ENCODE results near the gene PAGE1.
"Not testable (repeated sequence)": the region's sequence is repeated elsewhere in the genome, so short reads cannot be mapped to it uniquely, and the experiment has no call there.

PAGE1 gene

GRCh38 chrX:49695276-49696180 is at the start of gene PAGE1:
PAGE1 (minus strand) TSS chrX:49695984; CDS start chrX:49694770, 1,214 bp downstream.
- no peak for DNase-seq

DNA sequence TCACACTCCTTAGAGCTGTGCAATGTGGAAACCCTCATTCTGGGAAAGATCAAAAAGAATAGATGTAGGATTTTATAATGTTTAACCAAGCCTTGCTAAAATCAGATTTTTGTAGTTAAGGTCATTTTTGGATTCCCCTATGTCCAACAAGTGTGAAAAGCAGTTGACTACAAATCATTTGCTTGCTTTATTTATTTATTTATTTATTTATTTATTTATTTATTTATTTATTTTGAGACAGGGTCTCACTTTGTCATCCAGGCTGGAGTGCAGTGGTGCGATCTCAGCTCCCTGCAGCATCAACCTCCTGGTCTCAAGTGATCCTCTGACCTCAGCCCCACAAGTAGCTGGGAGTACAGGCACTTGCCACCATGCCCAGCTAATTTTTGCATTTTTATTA is 45.7 kb upstream of the PAGE1 start:
- not testable (repeated sequence) for DNase-seq

- DNase-seq = no peak
Observed at GRCh38 chrX:49727847-49728246, 32.1 kb upstream of the PAGE1 start.

DNA sequence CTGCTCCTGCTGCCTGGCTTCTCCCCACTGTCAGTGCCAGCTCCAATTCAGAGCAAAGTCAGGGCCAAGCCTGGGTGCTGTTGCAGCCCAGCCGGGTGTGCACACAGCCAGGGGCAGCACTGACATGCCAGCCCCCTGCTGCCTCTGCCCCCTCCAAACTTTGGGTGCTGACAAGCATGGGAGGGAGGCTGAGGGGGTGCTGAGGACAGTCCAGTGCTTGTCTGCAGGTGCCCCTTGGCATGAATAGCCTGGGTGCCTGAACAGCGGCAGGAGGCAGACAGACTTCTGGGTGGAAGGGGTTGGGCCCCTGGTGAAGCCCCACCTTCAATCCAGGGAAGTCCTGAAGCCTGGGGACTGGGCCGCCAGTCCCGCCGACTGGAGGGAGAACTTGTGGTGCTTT is 31.2 kb upstream of the PAGE1 start:
- DNase-seq = no peak

DNA sequence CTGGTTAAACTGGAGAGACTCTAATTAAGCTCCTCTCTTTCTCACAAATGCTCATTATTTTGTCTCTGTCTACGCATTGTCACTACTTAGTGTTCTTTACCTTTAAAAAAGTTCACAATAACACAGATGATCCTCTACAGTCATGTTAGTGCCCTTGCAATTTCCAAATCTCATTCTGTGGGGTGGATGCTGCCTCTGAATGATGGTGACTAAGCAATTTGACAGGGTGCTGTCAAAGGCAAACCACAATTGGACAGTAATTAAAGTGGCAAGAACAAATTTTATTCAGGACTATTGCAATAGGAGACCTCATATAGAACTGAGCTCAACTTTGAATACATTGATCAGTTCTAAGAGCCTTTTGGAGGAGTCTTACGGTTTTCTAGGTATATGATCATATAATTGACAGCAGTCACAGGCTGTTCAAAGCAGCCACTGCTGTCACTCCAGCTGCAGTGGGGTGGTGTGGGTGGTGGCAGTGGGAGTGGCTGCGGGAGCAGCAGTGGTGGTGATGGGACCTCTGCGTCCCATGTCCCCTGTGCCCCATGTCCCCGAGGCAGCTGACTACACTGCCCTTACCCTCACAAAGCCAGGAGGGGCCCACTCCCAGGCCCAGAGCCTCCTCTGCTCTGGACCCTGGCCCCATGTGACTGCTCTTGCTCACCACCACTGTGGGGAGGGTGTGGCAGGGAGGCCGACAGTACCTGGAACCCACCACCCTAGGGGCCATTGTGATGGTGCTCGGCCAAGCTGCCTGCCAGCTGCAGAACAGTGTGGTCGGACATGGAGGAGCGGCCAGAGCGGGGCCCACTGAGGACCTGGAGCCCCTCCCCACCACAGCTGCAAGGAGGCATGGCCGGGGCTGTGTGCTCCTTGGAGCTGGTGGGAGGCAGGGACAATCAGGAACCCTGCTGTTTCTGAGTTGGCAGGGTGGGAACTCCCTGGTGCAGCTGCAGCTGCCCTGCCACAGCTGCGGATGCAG is 30.4 kb upstream of the PAGE1 start:
- no peak for DNase-seq

- DNase-seq = no peak
Observed at GRCh38 chrX:49725401-49725800, 29.6 kb upstream of the PAGE1 start.

DNA sequence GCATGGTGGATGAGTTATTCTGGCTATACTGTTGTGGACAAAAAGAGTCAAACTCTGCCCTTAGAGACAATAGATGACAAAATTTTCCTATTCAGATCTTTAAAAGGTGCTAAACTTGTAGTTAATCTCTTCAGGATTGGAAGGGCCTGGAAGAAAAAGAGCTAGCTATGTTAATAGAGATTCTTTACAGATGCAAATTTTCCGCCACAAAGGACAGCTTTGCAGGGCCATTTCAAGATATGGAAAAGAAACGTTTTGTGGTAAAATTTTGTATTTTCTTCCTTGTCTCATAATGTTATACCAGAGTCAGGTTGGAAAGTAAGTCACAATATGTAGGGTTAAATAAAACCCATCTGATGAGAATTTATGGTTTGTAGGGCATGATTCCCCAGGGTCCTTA is 24.3 kb upstream of the PAGE1 start:
- not testable (repeated sequence) for DNase-seq

- DNase-seq = no peak
Observed at GRCh38 chrX:49712577-49712976, 16.8 kb upstream of the PAGE1 start.

DNA sequence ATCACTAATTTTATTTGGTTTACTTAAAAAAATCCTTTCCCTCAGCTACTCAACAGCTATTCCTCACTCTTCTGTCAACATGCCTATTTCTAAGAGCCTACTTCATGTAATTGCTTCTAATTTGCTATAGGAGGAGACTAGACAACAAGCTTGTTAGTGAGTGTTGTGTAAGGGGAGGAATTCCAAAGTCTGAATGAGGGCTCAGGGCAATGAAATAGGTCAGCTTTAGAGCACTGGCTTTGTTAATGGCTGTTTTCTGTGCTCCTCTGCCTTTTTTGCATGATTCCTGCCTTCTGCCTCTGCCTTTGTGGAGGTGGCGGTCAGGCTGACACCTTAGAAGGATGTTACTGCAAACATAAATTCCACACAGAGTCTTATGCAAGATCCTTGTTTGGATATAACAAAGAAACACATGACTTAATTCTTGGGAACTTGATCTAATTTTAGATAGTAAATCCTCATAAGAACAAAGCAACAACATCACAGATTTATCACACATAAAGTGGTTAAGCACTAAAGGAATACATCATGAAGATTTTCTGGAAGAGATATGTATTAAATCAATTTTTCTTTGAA is 15.0 kb upstream of the PAGE1 start:
- no peak for DNase-seq

DNA sequence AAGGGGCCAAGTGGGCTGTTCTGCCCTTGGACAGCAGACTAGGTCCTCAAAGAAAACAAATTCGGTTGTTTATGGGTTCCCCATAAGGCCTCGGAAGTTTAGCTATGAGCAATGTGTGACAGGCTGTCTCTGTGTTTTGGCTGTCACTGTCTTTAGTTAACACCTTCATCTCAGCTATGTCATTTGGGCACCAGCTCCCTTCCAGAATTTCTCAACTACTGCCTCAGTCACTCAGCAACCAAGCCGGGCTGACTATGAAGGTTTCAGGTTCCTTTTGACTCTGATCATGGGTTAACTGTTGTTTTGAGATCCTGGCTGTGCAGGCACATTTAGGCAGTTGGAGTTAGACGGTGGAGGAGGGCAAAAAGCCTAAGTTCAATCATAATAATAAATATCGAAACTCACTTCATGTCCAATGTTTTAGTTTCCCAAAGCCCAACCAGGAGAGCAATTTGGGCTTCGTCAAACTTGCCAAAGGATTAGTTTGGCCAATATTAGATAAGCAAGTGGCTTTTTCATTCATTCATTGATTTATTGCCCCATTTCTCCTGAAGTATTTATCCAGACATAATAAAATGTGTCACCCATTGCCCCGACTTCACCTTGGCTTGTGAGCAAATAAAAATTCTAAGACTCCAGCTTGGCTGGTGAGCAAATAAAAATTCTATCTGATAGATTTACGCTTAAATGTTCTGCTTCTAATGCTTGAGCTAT is 9.1 kb upstream of the PAGE1 start:
- no peak for DNase-seq

DNA sequence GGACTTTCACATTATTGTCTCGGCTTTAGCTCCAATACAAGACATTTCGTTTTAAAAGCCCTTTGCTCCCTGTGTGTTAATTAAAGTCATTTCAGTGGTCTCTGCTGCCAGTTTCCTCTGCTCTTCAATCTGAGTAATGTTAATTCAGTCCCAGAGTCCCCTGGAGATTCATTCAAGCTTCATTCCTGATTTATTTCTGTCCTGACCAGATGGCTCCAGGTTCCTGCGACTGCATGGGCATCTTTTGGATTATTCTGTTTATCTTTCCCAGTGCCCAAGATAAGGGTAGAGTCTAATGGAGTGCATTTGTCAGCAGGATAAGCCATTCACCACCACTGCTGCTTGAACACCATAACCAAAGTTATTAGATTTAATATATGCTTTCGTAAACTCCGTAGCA is 6.1 kb upstream of the PAGE1 start:
- DNase-seq = no peak

- DNase-seq = no peak
Observed at GRCh38 chrX:49701323-49701722, 5.5 kb upstream of the PAGE1 start.

DNA sequence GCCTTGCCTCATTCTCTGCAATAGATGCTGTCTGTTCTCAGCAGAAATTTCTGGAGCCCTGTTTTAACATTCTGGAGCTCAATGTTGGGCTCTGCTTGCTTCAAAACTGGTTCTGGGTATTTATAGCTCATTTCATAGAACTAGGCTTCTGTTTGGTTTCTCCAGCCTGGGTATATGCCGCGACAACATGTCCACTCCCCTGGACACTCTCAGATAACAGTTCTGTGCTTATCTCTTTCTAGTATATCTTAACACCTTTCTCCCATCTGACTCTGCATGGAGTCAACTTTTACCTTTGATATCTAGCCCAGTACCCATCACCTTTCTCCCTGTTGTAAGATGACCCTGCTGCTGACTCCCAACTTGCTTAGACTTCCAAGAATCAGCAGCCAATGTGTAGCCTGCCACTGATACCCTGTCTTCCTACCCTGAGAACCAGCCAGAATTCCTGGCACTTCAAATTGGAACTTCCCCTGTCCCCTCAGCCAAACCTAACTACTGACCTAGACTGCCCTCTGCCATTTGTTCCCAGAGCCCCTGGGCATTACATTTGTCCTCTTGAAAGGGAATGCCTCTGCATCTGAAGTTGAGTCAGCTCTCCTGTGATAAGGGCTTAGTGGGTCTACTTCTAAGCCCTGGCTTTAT is 20.6 kb downstream of the PAGE1 start:
- no peak for DNase-seq

DNA sequence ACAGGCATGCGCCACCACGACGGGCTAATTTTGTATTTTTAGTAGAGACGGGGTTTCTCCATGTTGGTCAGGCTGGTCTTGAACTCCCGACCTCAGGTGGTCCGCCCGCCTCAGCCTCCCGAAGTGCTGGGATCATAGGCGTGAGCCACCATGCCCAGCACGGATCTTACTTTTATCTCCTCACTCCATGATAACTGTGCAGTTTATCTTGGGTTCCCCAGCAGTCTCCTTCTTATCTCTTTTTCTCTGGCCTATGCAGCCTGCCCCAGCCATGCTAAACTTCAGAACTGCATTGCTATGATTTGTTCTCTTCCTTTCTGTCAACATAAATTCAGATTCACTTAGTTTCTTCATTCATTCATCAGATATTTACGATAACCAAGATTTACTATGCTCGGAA is 22.4 kb downstream of the PAGE1 start:
- no peak for DNase-seq

DNA sequence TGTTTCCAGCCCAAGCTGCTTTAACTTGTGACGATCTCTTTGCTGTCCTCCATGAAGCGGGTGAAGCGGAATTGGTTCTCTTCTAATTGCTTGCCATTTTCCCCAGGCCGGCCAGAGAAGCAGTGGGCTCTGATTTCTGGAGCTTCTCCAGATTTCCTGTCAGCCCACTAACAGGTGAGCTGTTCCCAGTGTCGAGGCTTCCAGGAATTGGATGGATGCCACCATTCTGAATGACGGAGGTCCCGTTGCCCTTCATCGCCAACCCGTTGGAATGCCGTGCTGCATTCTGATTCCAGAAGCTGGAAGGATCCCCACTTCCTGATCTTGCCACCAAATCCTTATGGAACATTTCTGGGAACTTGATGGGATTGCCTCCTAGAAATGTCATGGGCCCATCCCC is 31.0 kb downstream of the PAGE1 start:
- no peak for DNase-seq

GRCh38 chrX:49661881-49662280 is 33.9 kb downstream of the PAGE1 start:
- DNase-seq = no peak

DNA sequence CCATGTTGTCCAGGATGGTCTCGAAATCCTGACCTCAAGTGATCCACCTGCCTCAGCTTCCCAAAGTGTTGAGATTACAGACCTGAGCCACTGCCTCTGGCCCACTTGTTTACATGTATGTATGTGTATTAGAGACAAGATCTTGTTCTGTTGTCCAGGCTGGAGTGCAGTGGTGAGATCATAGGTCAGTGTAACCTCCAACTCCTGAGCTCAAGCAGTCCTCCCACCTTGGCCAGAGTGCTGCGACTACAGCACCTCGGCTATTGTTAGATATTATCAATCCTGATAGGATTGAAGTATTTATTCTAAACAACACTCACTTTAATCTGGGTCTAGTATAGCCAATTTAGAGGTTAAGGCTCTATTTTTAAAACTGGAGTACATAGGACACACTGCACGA is 36.0 kb downstream of the PAGE1 start:
- no peak for DNase-seq

- DNase-seq = no peak
Observed at GRCh38 chrX:49656533-49656932, 39.3 kb downstream of the PAGE1 start.

DNA sequence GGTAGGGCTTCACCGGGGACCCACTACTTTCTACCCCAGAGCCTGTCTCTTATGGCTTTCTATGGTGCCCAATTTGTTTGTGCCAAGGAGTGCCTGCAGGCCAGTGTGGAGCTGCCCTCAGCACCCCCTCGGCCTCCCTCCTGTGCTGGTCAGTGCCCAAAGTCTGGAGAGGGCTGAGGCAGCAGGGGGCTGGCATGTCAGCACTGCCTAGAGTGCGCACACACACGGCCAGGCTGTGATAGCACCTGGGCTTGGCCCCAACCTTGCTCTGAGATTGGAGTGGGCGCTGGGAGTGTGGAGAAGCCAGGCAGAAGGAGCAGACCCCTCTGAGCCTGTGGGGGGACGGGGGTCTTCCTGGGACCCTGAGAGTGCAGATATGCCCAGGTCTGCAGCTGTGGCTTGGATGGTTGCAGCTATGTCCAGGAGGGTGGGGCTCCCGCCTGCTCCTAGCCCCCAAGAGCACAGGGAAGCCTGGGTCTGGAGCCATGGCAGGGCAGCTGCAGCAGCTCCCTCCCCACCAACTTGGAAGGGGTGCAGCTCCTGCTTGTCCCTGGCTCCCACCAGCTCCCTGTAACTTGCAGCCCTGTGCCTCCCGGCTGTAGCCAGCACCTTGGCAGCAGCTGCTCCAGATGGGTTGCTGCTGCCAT is 50.7 kb downstream of the PAGE1 start:
- no peak for DNase-seq

Data from NCI-H526 (cell line).